ENCODE measurements around the gene ZMYM3. TPM values are rescaled to one million over a fixed set of nuclear protein-coding genes. Genes with fewer than 3 reads are reported as not detected.
A peak's percentile ranks its signal among the peaks of the same experiment; 100 is the strongest.

Gene ZMYM3
- total and polyA plus RNA-seq, 2 experiments from 2014 or later, result 15.1 to 26.2 TPM

GRCh38 chrX:71224098-71224708, 29.7 kb downstream of the ZMYM3 start:
- H3K9me3 ChIP-seq (ENCODE audit: low read depth), result no peaks in the 10 kb centered on the region
- no peak overlapping the region for H3K4me2 ChIP-seq
- H3K27me3 ChIP-seq, result no peaks in the 10 kb centered on the region
- H3K27ac ChIP-seq, result peak overlapping the region; percentile 76
- no peaks in the 10 kb centered on the region for H3K79me2 ChIP-seq
- H3K4me1 ChIP-seq (ENCODE audit: insufficient read depth), result no peaks in the 10 kb centered on the region
- H3K4me3 ChIP-seq, result no peak overlapping the region
- no peaks in the 10 kb centered on the region for H3K9me2 ChIP-seq (replicated peaks; ENCODE audit: insufficient read depth)
- no peak for TF ChIP-seq EZH2 (IDR thresholded peaks at IDR 0.05; ENCODE audit: borderline replicate concordance)
- H3K36me3 ChIP-seq (replicated peaks; ENCODE audit: insufficient read depth, low read depth), result no peaks in the 10 kb centered on the region
- WGBS (ENCODE audit: low lambda C conversion rate, missing lambda C conversion rate), result 88% methylated on average over 25 of the region's 32 CpGs
- H2AFZ ChIP-seq, result no peak overlapping the region
- H4K20me1 ChIP-seq (ENCODE audit: insufficient read depth, poor library complexity, severe bottlenecking), result no peaks in the 10 kb centered on the region
- no peak for DNase-seq (ENCODE audit: low spot score)

DNA sequence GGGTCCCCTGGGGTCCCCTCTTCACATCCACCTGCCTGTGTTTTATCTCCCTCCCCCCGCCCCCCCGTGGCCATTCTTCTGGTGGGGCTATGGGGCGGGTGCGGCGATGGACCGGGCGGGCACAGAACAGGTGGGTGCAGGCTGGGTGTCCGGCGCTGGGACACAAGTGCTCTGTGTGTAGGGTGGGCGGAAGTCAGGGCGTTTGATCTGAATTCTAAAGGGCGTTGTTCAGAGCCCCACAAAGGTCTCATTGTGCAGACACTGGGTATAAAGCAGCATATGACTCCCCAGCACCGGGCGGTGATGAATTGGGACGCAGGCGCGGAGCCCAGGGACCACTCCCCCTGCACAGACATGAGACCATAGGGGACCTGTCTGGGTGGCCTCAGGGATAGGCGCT, 31.0 kb downstream of the ZMYM3 start, which contains the start of gene GJB1:
Gene GJB1, plus strand, starts transcription at position 296 of the 400 bp plus-strand sequence. CDS start 484 bp downstream, outside the sequence.
- H3K4me3 ChIP-seq, result no peak within 1 kb of the TSS
- TF ChIP-seq EZH2 (IDR thresholded peaks at IDR 0.05; ENCODE audit: borderline replicate concordance), result no peak
- no peaks in the 10 kb centered on the region for H4K20me1 ChIP-seq (ENCODE audit: insufficient read depth, poor library complexity, severe bottlenecking)
- H3K4me2 ChIP-seq, result no peak within 1 kb of the TSS
- WGBS (ENCODE audit: low lambda C conversion rate, missing lambda C conversion rate), result 93% methylated on average over 16 of the region's 18 CpGs
- H2AFZ ChIP-seq, result no peak within 1 kb of the TSS
- H3K9me3 ChIP-seq (ENCODE audit: low read depth), result no peaks in the 10 kb centered on the region
- H3K27me3 ChIP-seq, result no peaks in the 10 kb centered on the region
- no peaks in the 10 kb centered on the region for H3K79me2 ChIP-seq
- no peak for DNase-seq (ENCODE audit: low spot score)
- H3K9me2 ChIP-seq (replicated peaks; ENCODE audit: insufficient read depth), result no peaks in the 10 kb centered on the region
- H3K36me3 ChIP-seq (replicated peaks; ENCODE audit: insufficient read depth, low read depth), result no peaks in the 10 kb centered on the region
- H3K4me1 ChIP-seq (ENCODE audit: insufficient read depth), result no peaks in the 10 kb centered on the region
- H3K27ac ChIP-seq, result no peak within 1 kb of the TSS

GRCh38 chrX:71221145-71221544, 32.8 kb downstream of the ZMYM3 start:
- DNase-seq (ENCODE audit: low spot score), result no peak
- WGBS (ENCODE audit: low lambda C conversion rate, missing lambda C conversion rate), result 88% methylated on average over 1 of the region's 1 CpG
- no peaks in the 10 kb centered on the region for H3K9me2 ChIP-seq (replicated peaks; ENCODE audit: insufficient read depth)

GRCh38 chrX:71217298-71217697, 36.6 kb downstream of the ZMYM3 start:
- no peaks in the 10 kb centered on the region for H4K20me1 ChIP-seq (ENCODE audit: insufficient read depth, poor library complexity, severe bottlenecking)
- no peaks in the 10 kb centered on the region for H3K27me3 ChIP-seq
- no peaks in the 10 kb centered on the region for H3K9me2 ChIP-seq (replicated peaks; ENCODE audit: insufficient read depth)
- H3K4me1 ChIP-seq (ENCODE audit: insufficient read depth), result peaks cover 5% of the 10 kb centered on the region
- no peak overlapping the region for H3K4me3 ChIP-seq
- no peaks in the 10 kb centered on the region for H3K36me3 ChIP-seq (replicated peaks; ENCODE audit: insufficient read depth, low read depth)
- no peak for DNase-seq (ENCODE audit: low spot score)
- TF ChIP-seq EZH2phosphoT487 (IDR thresholded peaks at IDR 0.05; ENCODE audit: low read depth, severe bottlenecking, unreplicated experiment), result no peak
- no peak for TF ChIP-seq EZH2 (IDR thresholded peaks at IDR 0.05; ENCODE audit: borderline replicate concordance)
- no peak for TF ChIP-seq CTCF (IDR thresholded peaks at IDR 0.05; ENCODE audit: poor library complexity)
- H3K79me2 ChIP-seq, result no peaks in the 10 kb centered on the region
- H3K27ac ChIP-seq, result peak overlapping the region; percentile 66
- H3K9me3 ChIP-seq (ENCODE audit: low read depth), result no peaks in the 10 kb centered on the region
- H3K4me2 ChIP-seq, result peak overlapping the region; percentile 64
- H2AFZ ChIP-seq, result no peak overlapping the region
- 83% methylated on average over 6 of the region's 6 CpGs for WGBS (ENCODE audit: low lambda C conversion rate, missing lambda C conversion rate)

More at GRCh38 chrX:71221145-71221544, 32.8 kb downstream of the ZMYM3 start:
- Histone ChIP-seq H3K4me1 (ENCODE audit: insufficient read depth) (no peaks in the 10 kb centered on the region), H3K27ac (no peak overlapping the region), H3K4me3 (no peak overlapping the region), H3K4me2 (no peak overlapping the region), H3K9me3 (ENCODE audit: low read depth) (no peaks in the 10 kb centered on the region), H2AFZ (no peak overlapping the region), H4K20me1 (ENCODE audit: insufficient read depth, poor library complexity, severe bottlenecking) (no peaks in the 10 kb centered on the region), H3K79me2 (no peaks in the 10 kb centered on the region), H3K36me3 (replicated peaks; ENCODE audit: insufficient read depth, low read depth) (no peaks in the 10 kb centered on the region), H3K27me3 (no peaks in the 10 kb centered on the region)
- TF ChIP-seq EZH2phosphoT487 (IDR thresholded peaks at IDR 0.05; ENCODE audit: low read depth, severe bottlenecking, unreplicated experiment), result no peak
- no peak for TF ChIP-seq CTCF (IDR thresholded peaks at IDR 0.05; ENCODE audit: poor library complexity)
- TF ChIP-seq EZH2 (IDR thresholded peaks at IDR 0.05; ENCODE audit: borderline replicate concordance), result no peak

Measured in hepatocyte (in vitro differentiated cells).